GM12892 (cell line): ENCODE data around the gene MAN1A1.

ENCODE experiments used
- POLR2A ChIP-seq: IDR thresholded peaks from 2 replicates; pipeline ENCODE4 v1.6.1; 2011; ENCODE audit warnings: low read depth, low read length, control low read depth
- POLR2AphosphoS5 ChIP-seq: IDR thresholded peaks from 2 replicates; pipeline ENCODE4 v1.6.1; 2011; ENCODE audit warnings: low read depth, low read length, control low read depth
- TAF1 ChIP-seq: IDR thresholded peaks from 2 replicates; pipeline ENCODE4 v1.6.1; 2011; ENCODE audit warnings: low read depth, mild to moderate bottlenecking, control low read depth, low read length, borderline replicate concordance

DNA sequence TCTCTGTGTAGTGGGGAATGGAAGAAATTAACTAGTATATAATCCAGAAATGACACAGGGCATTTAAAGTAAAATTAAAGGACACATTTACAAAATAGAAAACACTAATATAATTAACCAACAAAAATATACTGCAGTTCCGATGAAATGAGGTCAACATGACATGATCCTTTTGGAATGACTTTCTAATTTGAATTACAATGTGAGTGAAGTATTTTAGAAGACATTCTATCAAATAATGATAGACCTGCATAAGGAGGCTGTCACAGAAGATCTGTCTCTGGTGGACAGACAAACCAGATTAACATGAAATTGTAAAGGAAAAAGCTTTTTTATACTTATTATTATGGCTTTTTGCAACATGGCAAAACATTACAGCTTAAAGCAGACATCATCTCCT lies 170.5 kb downstream of the MAN1A1 start:
- no peak for TF ChIP-seq POLR2AphosphoS5
- no peak for TF ChIP-seq TAF1
- TF ChIP-seq POLR2A: no peak
